HCT116 (cell line): ENCODE results near the gene ABI1.

Experiments
- TF ChIP-seq, protein P1 (sequence below): IDR thresholded peaks from 2 replicates; pipeline ENCODE4 v1.6.1; 2012
- TF ChIP-seq, protein P2 (sequence below), 3 experiments: fragments of 200-600 bp in 1 of 3; sonication (generic) in 1 of 3; IDR thresholded peaks in 2 of 3; conservative IDR thresholded peaks in 1 of 3; 2 replicates each; pipeline ENCODE4 v1.5.1; 2012 to 2017; ENCODE audit warnings: low read depth in 2 of 3, low read length in 2 of 3, antibody characterized with exemption in 1 of 3, borderline replicate concordance in 1 of 3, control low read depth in 1 of 3, mild to moderate bottlenecking in 1 of 3, mixed read lengths in 1 of 3, mixed run types in 1 of 3, moderate library complexity in 1 of 3; ENCODE audit not compliant: insufficient read depth in 1 of 3

DNA sequence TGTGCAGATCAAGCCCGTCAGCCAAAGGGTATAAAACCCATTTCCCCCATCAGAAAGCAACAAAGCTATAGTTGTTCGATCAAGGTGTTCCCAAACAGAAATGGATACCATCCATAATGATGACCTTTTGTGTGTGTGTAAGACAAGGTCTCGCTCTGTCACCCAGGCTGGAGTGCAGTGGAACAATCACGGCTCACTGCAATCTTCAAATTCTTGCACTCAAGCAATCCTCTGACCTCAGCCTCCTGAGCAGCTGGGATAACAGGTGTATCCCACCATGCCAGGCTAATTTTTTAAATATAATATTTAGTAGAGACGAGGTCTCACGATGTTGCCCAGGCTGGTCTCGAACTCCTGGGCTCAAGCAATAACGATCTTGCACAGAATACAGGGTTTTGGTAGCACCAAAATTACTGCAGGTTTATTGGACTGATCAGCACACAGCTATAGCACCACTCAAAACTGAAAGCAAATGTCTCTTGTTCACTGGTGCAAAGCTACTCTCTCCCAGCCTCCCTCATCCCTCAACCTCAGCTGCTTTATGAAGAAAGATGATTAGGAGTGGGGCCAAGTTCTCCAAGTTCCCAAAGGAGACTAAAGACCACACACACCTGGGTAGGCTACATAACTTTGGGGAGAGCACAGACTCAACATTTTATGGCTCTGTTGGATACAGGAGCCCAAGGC is 80.5 kb downstream of the ABI1 start:
- TF ChIP-seq, protein P1, sequence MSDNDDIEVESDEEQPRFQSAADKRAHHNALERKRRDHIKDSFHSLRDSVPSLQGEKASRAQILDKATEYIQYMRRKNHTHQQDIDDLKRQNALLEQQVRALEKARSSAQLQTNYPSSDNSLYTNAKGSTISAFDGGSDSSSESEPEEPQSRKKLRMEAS = no peak
- TF ChIP-seq, protein P2, sequence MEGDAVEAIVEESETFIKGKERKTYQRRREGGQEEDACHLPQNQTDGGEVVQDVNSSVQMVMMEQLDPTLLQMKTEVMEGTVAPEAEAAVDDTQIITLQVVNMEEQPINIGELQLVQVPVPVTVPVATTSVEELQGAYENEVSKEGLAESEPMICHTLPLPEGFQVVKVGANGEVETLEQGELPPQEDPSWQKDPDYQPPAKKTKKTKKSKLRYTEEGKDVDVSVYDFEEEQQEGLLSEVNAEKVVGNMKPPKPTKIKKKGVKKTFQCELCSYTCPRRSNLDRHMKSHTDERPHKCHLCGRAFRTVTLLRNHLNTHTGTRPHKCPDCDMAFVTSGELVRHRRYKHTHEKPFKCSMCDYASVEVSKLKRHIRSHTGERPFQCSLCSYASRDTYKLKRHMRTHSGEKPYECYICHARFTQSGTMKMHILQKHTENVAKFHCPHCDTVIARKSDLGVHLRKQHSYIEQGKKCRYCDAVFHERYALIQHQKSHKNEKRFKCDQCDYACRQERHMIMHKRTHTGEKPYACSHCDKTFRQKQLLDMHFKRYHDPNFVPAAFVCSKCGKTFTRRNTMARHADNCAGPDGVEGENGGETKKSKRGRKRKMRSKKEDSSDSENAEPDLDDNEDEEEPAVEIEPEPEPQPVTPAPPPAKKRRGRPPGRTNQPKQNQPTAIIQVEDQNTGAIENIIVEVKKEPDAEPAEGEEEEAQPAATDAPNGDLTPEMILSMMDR (IDR thresholded peaks at IDR 0.05 in 2 of 3, conservative IDR thresholded peaks at IDR 0.05 in 1 of 3; ENCODE audit: borderline replicate concordance in 1 of 3, insufficient read depth in 1 of 3, low read depth in 2 of 3, low read length in 2 of 3) = no peak
